ENCODE data around the gene FLT3. TPM values are rescaled to one million over a fixed set of nuclear protein-coding genes. Genes with fewer than 3 reads are reported as not detected.
"Not testable (repeated sequence)": the region's sequence is repeated elsewhere in the genome, so short reads cannot be mapped to it uniquely, and the experiment has no call there.

The FLT3 gene
- total RNA-seq, 1 donor from 2014 or later = not detected

DNA sequence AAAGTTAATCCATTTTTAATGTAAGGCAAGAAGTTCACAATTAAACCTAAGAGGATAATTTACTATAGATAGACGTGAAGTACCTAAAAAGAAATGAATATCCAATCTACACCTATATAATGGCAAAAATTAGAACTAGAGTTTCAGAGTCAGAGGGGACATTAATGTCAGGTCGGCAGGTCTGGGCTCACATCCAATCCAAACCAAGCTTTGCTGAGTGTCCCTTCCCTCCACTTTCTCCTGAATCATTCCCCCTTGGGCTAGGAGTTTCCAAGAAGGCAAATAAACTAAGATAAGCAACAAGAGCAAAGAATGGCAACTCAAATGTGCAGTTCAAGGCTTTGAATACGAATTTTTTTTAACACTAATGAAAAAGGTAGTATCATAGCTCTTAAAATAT is 2.9 kb downstream of the FLT3 start:
- Mint-ChIP-seq H3K27me3 (peaks cover 84% of the 10 kb centered on the region), H3K27ac (no peak overlapping the region), H3K4me1 (ENCODE audit: unreplicated experiment) (no peaks in the 10 kb centered on the region), H3K4me3 (no peak overlapping the region), H3K9me3 (no peaks in the 10 kb centered on the region), H3K36me3 (no peaks in the 10 kb centered on the region)
- TF ChIP-seq, protein P1, sequence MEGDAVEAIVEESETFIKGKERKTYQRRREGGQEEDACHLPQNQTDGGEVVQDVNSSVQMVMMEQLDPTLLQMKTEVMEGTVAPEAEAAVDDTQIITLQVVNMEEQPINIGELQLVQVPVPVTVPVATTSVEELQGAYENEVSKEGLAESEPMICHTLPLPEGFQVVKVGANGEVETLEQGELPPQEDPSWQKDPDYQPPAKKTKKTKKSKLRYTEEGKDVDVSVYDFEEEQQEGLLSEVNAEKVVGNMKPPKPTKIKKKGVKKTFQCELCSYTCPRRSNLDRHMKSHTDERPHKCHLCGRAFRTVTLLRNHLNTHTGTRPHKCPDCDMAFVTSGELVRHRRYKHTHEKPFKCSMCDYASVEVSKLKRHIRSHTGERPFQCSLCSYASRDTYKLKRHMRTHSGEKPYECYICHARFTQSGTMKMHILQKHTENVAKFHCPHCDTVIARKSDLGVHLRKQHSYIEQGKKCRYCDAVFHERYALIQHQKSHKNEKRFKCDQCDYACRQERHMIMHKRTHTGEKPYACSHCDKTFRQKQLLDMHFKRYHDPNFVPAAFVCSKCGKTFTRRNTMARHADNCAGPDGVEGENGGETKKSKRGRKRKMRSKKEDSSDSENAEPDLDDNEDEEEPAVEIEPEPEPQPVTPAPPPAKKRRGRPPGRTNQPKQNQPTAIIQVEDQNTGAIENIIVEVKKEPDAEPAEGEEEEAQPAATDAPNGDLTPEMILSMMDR (conservative IDR thresholded peaks at IDR 0.05) = no peak
- DNase-seq (ENCODE audit: extremely low spot score, unreplicated experiment) = no peak

DNA sequence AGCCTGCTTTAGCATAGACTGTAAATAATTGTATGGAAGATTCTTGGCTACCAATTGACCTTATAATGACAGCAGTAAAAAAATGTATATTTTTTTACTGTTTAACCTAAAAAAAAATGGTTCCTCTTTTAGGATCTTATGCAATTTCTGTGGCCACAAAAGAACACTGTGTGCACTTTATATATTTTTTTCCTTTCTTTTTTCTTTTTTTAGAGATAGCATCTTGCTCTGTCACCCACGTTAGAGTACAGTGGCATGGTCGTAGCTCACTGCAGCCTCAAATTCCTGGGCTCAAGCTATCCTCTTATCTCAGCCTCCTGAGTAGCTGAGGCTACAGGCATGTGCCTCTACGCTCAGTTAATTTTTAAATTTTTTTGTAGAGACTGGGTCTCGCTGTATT is 6.1 kb downstream of the FLT3 start:
- H3K9me3 Mint-ChIP-seq = no peaks in the 10 kb centered on the region
- H3K27ac Mint-ChIP-seq = no peak overlapping the region
- H3K36me3 Mint-ChIP-seq = no peaks in the 10 kb centered on the region
- no peak overlapping the region for H3K4me3 Mint-ChIP-seq
- H3K27me3 Mint-ChIP-seq = peaks cover 57% of the 10 kb centered on the region
- DNase-seq (ENCODE audit: extremely low spot score, unreplicated experiment) = no peak
- TF ChIP-seq, protein P1 (conservative IDR thresholded peaks at IDR 0.05) = no peak
- no peaks in the 10 kb centered on the region for H3K4me1 Mint-ChIP-seq (ENCODE audit: unreplicated experiment)

DNA sequence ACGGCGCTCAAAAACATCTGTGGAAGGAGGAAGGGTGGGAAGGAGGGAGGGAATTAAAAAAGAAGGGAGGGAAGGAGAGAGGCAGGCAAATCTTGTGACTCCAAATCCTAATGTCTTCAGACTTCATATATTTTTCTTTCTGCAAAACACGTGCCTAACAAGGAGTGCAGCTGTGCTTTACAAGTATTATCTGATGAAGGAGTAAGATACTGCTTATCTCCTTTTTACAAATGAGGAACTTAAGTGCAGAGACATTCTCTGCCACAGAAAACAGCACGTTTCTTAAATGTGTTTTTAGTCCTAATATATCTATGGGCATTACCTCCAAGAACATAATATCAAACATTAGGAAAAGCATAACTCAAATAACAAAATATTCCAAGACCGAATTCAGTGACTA is 6.5 kb downstream of the FLT3 start:
- DNase-seq (ENCODE audit: extremely low spot score, unreplicated experiment) = no peak
- Mint-ChIP-seq H3K9me3 (no peaks in the 10 kb centered on the region), H3K4me1 (ENCODE audit: unreplicated experiment) (no peaks in the 10 kb centered on the region), H3K4me3 (no peak overlapping the region), H3K27ac (no peak overlapping the region), H3K27me3 (peaks cover 53% of the 10 kb centered on the region), H3K36me3 (no peaks in the 10 kb centered on the region)
- TF ChIP-seq, protein P1 (conservative IDR thresholded peaks at IDR 0.05) = no peak

DNA sequence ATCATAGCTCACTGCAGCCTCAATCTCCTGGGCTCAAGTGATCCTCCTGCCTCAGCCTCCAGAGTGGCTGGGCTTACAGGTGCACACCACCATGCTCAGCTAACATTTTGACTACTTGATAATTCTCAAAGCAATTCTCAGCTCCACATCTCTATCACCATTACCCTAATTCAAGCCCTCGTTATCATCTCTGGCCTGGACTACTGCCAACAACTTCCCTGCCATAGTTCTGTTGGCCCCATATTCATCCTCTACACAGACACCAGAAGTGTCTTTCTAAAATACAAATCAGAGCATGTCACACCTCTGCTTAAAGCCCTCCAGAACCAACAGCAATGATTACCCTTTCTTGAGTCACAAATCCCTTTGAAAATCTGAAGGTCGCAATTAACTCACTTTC is 7.9 kb downstream of the FLT3 start:
- Mint-ChIP-seq H3K4me3 (no peak overlapping the region), H3K36me3 (no peaks in the 10 kb centered on the region), H3K4me1 (ENCODE audit: unreplicated experiment) (no peaks in the 10 kb centered on the region), H3K27me3 (peaks cover 46% of the 10 kb centered on the region), H3K27ac (no peak overlapping the region), H3K9me3 (no peaks in the 10 kb centered on the region)
- DNase-seq (ENCODE audit: extremely low spot score, unreplicated experiment) = no peak
- TF ChIP-seq, protein P1 (conservative IDR thresholded peaks at IDR 0.05) = no peak

DNA sequence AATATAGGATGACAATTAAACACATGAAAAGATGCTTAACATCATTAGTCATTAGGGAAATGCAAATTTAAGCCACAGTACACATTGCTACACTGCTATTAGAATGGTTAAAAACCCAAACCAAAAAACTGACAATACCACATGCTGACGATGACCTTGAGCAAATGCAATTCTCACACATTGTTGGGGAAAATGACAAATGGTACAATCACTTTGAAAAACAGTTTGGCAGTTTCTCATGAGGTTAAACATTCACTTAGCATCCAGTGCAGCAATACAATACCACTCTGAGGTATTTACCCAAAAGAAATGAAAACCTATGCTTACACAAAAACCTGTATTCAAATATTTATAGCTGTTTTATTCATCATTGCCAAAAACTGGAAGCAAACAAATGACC is 11.3 kb downstream of the FLT3 start:
- Mint-ChIP-seq H3K4me3 (no peak overlapping the region), H3K27me3 (peaks cover 29% of the 10 kb centered on the region), H3K9me3 (no peaks in the 10 kb centered on the region)

DNA sequence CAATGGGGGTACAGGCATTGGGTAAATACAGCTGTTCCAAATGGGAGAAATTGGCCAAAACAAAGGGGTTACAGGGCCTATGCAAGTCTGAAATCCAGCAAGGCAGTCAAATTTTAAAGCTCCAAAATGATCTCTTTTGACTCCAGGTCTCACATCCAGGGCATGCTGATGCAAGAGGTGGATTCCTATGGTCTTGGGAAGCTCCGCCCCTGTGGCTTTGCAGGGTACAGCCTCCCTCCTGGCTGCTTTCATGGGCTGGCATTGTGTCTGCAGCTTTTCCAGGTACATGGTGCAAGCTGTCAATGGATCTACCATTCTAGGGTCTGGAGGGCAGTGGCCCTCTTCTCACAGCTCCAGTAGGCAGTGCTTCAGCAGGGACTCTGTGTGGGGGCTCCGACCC is 22.6 kb downstream of the FLT3 start:
- H3K4me3 Mint-ChIP-seq; H3K36me3 Mint-ChIP-seq; H3K27me3 Mint-ChIP-seq; H3K9me3 Mint-ChIP-seq; H3K4me1 Mint-ChIP-seq (ENCODE audit: unreplicated experiment); H3K27ac Mint-ChIP-seq; DNase-seq (ENCODE audit: extremely low spot score, unreplicated experiment): not testable (repeated sequence)

More for the DNA sequence above, 11.3 kb downstream of the FLT3 start:
- Mint-ChIP-seq H3K27ac (no peak overlapping the region), H3K36me3 (no peaks in the 10 kb centered on the region), H3K4me1 (ENCODE audit: unreplicated experiment) (no peaks in the 10 kb centered on the region)
- TF ChIP-seq, protein P1 (conservative IDR thresholded peaks at IDR 0.05) = no peak
- DNase-seq (ENCODE audit: extremely low spot score, unreplicated experiment) = no peak
